Pons (tissue), 1 donor: Measurements from ENCODE around the gene OPHN1.

Source experiments
- DNase-seq: peaks from one replicate; pipeline ENCODE4 v3.0.0-alpha.2; 2016; ENCODE audit warnings: low spot score

The OPHN1 gene, protein sequence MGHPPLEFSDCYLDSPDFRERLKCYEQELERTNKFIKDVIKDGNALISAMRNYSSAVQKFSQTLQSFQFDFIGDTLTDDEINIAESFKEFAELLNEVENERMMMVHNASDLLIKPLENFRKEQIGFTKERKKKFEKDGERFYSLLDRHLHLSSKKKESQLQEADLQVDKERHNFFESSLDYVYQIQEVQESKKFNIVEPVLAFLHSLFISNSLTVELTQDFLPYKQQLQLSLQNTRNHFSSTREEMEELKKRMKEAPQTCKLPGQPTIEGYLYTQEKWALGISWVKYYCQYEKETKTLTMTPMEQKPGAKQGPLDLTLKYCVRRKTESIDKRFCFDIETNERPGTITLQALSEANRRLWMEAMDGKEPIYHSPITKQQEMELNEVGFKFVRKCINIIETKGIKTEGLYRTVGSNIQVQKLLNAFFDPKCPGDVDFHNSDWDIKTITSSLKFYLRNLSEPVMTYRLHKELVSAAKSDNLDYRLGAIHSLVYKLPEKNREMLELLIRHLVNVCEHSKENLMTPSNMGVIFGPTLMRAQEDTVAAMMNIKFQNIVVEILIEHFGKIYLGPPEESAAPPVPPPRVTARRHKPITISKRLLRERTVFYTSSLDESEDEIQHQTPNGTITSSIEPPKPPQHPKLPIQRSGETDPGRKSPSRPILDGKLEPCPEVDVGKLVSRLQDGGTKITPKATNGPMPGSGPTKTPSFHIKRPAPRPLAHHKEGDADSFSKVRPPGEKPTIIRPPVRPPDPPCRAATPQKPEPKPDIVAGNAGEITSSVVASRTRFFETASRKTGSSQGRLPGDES

DNA sequence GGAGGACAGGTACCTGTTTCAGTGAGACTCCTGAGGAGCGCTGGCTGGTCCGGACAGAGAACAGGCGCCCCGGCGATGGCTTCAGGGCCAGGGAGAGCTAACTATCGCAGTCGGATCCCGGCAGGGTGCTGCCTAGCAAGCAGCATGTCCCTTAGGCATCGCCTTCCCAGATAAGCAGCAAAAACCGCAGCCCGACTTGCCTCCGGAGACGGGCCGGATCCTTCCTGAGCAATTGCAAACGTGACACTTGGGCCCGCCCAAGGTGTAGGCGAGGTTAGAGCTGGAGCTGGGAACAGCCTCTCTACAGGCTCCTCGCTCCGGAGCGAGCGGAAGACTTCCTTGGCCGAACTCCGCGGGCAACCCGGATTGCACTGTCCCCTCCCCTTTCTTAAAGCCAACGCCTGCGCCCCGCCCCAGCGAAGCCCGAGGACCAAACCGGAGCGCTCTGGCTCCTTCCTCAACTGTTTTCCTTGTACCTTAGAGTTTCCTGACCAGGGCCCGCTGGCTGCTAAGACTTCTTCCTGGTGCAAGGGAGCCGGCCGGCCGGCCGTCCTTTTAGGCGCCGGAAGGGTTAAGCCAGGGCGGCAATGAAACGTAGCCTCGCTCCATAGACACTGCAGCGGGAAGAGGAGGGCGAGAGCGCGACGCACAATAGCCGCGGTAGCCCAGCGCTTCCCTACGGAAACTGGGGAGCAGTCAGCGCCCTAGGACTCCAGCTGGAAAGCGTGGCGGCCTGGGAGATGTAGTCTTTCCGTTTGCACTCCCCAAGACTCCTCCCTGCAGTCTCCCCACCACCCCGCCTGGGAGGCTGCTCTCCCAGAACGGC, at the start of gene OPHN1:
OPHN1 (minus strand) TSS at position 341 of the 826 bp plus-strand sequence. CDS start 475 bp downstream, outside the sequence.
- peak; percentile 49 for DNase-seq

DNA sequence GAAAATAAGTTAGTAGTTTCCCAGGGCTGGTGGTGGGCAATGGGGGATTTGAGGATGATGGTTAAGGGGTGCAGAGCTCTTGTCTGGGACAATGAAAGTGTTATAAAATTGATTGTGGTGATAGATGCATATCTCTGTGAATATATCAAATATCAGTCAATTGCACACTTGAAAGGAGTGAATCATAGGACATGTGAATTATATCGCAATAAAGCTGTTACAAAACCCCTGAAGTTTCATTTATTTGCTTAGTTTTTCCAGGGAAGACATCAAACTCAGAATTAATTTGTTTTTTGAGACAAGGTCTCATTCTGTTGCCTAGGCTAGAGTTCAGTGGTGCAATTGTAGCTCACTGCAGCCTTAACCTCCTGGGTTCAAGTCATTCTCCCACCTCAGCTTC, 47.7 kb upstream of the OPHN1 start:
- DNase-seq: no peak

DNA sequence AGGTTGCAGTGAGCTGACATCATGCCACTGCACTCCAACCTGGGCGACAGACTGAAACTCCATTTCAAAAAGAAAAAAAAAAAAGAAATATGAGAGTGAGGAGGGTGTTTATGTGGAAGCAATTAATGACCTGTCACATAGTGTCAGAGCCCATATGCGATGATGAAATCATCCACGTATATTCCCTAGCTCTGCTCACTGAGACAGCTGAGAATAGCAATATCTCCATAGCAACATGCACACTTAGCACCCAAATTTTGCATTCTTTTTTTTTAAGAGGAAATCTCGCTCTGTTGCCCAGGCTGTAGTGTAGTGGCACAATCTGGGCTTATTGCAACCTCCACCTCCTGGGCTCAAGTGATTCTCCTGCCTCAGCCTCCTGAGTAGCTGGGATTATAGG, 31.5 kb upstream of the OPHN1 start:
- DNase-seq: no peak

DNA sequence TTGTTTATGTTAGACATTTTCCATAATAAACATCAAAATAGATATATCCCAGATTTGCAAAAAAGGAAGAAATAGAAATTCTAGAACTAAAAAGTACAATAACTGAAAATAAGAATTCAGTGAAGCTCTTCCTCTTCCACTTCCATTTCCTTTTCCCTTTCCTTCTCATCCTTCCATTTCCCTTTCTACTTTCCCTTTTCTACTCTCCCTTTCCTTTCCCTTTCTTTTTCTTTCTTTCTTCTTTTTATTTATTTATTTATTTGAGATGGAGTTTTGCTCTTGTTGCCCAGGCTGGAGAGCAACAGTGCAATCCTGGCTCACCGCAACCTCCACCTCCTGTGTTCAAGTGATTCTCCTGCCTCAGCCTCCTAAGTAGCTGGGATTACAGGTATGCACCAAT, 30.6 kb upstream of the OPHN1 start:
- no peak for DNase-seq

DNA sequence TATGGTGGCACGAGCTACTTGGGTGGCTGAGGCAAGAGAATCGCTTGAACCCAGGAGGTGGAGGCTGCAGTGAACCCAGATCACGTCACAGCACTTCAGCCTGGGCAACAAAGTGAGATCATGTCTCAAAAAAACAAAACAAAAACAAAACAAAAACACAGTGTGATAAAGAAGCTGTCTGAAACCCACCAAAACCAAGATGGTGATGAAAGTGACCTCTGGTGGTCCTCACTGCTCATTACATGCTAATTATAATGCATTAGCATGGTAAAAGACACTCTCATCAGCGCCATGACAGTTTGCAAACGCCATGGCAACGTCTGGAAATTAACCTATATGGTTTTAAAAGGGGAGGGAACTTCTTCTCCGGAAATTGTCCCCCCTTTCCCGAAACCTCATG, 29.4 kb upstream of the OPHN1 start:
- DNase-seq: peak; percentile 63

DNA sequence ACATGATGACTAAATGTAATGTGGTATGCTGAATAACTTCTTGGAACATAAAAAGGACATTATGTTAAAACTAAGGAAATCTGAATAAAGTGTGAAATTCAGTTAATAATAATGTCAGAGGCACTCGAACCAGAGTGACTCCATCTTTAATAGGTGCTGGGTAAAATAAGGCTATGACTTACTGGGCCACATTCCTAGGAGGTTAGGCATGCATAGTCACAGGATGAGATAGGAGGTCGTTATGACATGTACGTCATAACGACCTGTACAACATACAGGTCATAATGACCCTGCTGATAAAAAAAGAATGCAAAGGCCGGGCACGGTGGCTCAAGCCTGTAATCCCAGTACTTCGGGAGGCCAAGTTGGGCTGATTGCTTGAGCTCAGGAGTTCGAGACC, 28.9 kb upstream of the OPHN1 start:
- no peak for DNase-seq

DNA sequence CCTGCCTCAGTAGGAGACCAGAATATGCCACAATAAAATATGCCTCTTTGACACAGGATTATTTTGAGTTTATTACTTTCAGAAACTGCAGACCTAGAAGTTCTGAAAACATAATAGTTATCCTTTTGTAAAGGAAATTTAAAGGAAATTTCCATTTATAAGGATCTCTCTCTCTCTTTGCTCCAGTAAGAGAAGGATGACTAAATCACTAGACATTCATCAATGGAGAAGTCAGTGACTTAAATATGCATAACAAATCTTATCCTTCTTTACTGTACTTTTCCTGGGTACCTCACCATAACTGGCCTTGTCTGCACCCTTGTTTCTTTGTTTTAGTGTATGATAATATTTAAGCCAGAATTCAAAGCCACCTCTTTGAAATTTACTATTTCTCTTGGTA, 28.3 kb upstream of the OPHN1 start:
- DNase-seq: no peak

DNA sequence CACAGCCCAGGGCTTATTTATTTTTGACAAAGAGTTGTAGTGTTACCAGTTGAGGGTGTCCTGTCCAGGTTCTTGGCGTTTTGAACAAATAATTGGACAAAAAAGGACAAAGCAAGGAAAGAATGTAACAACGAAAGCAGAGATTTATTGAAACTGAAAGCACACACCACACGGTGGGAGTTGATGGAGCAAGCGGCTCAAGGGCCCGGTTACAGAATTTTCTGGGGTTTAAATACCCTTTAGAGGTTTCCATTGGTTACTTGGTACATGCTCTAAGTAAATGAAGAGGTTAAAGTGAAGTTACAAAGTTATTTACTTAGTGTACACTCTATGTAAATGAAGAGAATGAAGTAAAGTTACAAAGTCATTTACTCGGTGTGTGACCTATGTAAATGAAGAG, 27.8 kb upstream of the OPHN1 start:
- DNase-seq: no peak

DNA sequence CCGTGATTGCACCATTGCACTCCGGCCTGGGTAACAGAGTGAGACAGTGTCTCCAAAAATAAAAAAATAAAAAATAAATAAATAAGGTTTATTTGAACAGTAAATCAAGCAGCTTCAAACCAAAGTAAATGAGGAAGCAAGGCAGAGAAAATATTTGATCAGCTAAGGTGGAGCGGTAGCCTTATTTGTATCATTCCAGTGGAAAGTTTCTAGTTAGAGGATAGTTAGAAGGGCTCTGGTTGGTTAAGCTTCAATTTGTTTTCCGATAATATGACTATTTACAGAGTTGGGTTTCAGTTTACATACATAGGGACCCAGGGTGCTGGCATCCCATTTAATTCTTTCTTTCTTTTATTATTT, 21.8 kb upstream of the OPHN1 start:
- no peak for DNase-seq

DNA sequence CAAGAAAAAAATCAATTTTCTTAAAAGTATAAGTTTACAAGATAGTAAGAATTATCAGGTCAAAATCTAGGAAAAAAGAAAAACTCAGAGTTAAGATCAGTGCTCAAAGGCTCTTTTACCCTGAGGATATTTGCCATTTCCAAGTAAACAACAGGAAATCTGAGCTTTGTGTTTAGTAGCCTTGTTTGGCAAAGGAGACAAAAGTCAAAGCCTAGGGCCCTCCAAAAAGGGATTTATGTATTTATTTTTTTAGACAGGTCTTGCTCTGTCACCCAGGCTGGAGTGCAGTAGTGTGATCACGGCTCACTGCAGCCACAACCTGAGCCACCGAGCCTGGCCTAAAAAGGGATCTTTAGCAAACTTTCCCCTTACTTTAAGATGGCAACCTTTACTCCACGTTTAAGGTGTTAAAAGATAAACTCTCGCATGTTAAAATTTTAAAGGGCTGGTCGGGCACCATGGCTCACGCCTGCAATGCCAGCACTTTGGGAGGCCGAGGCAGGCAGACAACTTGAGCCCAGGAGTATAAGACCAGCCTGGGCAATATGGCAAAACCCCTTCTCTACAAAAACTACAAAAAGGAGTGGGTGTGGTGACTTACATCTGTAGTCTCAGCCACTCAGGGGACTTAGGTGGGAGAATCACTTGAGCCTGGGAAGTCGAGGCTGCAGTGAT, 21.3 kb upstream of the OPHN1 start:
- no peak for DNase-seq

DNA sequence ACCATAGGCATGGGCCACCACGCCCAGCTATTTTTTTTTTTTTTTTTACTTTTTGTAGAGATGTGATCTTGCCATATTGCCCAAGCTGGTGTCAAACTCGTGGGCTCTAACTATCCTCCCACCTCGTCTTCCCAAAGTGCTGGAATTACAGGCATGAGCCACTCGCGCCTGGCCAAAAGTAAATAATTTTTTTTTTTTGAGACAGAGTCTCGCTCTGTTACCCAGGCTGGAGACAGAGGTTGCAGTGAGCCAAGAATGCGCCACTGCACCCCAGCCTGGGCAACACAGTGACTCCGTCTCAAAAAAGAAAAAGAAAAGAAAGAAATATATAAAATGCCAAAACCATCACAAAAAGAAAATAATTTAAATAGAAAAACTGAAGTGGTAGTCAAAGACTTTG, 18.4 kb upstream of the OPHN1 start:
- no peak for DNase-seq

DNA sequence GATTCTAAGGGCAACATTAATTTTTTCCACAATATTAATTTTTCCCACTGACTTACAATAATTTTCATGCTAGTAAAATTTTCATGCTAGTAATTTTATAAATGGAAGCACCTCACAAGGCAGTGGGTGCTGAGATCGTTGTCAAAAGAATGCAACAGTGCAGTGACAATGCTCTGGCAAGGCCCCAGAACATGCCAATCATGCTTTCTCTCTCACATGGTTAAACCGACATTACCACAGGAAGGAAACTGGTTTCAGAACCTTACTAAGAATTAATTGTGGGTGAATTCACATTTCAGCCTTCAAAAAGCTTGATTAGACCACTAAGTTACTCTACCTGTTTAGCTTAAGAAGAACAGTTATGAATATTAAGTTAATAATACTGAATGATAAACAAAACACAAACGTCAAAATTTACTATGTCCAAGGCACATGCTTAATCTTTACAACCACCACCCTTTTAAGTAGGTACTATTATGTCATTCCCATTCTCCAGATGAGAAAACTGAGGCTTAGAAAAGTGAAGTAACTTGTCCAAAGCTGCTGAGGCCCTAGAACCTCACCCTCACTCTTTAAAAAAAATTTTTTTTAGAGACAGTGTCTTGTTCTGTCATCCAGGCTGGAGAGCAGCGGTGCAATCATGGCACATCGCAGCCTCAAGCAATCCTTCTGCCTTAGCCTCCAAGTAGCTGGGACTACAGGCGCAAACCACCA, 10.0 kb upstream of the OPHN1 start:
- no peak for DNase-seq

DNA sequence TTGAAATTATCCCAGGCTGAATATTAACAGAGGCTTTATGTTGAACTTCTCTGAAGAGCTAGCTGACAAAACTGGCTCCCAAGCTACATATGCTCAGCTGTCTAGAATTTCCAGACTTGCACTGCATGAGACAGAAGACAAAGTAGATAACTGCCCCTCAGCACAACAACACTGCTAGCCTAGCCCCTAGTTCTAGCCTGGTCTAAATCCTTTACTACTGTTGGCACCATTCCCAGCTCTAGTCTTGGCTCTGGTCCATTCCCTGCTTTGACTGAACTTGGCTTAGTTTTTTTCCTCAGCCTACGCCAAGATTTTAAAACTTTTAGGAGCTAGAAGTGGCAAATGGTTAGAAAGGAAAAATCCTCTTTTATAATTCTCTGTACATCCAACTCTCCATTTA, 7.6 kb upstream of the OPHN1 start:
- DNase-seq: peak; percentile 60

DNA sequence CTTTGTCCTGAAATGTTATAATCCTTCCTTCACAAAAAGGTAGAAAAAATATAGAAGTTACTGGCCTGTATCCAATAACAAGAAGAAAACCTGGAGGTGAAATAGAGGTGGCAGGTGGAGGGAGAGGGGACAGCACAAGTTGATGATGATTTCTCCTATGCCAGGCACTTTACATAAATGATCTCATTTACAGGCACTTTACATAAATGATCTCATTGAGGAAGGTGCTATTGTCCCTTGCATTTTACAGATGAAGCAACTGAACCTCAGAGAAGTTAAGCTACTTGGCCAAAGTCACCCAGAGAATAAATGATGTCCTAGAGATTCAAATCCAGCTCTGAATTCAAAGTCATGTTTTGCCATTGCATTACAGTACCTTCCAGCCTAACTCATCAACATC, 7.1 kb upstream of the OPHN1 start:
- no peak for DNase-seq

DNA sequence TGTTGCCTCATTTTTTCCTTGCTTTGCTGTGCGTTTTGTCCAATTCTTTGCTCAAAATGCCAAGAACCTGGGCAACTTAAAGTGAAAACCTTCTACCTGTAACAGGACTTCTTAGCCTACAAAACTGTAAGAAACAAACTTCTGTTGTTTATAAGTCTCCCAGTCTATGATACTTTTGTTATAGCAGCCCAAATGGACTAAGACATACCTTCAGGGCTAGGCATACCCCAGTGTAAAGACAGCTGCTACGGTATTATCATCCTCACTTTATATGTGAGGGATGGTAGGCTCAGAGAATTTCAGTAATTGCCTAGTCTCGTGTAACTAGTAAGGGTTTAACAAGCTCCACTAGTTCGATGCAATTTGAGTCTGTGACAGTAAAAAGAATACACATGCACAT, 6.0 kb upstream of the OPHN1 start:
- no peak for DNase-seq

DNA sequence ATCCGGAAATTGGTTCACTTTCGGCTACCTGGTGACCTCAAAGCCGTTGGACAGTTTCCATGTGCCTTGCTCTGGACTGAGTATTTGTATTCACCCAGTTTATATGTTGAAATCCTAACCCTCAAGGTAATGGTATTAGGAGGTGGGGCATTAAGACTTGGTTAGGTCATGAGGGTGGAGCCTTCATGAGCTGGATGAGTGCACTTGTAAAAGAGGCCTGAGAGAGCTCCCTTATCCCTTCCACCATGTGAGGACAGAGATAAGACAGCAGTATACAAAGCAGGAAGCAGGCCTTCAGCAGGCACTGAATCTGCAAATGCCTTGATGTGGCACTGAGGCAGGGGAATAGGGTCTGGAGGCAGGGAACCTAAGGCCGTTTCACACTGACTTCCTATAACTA, 5.3 kb upstream of the OPHN1 start:
- DNase-seq: no peak

DNA sequence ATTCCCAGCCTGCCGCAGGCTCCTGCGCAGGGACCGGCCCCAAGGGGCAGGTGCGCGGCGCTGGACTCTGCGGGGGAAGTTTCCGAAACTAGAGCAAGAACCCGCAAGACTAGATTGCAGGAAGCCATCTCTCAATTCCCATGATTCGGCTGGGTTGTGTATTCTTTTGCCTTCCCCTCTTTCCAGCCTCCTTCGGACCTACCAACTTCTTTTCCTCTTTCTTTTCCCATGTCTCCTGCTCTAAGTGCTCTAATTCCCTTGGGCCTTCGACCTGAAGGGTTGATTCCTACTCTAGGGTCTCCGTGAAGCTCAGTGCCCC, 645 bp upstream of the OPHN1 start:
- DNase-seq: no peak

DNA sequence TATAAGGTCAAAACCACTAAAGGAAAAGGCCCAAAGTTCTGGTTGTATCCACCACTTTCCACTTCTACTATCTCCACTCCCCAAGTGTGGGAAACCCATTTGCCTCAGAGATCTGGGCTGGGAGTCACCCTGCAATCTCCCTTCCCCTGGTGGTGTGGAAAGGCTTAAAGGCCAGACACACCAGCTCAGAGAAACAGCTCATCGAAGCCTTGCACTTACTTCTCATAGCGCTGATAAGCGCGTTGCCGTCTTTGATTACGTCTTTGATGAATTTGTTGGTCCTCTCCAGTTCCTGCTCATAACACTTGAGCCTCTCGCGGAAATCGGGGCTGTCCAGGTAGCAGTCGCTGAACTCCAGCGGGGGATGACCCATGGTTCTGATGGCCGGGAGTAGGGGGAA, 647 bp downstream of the OPHN1 start:
- DNase-seq: no peak

DNA sequence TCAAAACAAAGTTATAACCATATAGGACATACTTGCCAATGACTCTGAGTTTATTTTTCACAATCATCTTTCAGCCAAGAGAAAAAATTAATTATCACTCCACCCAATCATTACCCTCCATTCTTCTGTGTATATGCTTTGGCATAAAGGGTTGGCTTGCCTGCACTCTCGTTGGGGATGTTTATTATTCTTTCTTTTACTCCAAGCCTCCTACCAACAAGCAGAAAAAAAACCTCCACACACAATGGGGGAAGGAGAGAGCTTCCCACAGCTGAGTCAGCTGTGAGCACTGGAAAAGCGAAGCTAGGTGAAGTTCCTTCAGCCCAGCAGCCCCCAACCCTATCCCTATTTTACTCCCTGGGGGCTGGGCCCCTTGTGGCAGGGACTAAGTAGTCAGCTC, 1.5 kb downstream of the OPHN1 start:
- DNase-seq: no peak

DNA sequence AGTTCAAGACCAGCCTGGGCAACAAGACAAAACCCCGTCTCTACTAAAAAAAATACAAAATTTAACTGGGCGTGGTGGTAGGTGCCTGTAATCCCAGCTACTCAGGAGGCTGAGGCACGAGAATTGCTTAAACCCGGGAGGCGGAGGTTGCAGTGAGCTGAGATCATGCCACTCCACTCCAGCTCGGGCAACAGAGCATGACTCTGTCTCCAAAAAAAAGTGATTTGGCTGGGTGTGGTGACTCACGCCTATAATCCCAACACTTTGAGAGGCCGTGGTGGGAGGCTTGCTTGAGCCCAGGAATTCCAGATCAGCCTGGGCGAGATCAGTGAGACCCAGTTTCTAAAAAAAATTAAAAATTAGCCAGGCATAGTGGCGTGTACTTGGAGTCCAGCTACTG, 4.1 kb downstream of the OPHN1 start:
- no peak for DNase-seq

DNA sequence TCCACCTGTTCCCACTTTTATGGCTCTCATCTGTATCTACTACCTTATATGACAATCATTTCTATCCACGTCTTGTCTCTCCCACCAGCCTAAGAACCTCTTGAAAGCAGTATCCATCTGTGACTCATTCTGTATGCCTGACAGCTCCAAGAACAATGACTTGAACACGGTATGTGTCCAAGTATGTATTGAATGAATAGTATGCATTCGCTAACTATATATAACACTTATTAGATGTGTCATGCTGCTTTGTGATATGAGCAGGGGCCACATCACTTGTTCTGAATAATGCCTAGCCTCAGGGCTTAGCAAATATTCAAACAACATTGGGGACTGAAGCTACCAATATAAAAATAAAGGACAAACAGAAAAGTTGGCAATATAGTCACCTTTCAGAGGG, 4.9 kb downstream of the OPHN1 start:
- no peak for DNase-seq

DNA sequence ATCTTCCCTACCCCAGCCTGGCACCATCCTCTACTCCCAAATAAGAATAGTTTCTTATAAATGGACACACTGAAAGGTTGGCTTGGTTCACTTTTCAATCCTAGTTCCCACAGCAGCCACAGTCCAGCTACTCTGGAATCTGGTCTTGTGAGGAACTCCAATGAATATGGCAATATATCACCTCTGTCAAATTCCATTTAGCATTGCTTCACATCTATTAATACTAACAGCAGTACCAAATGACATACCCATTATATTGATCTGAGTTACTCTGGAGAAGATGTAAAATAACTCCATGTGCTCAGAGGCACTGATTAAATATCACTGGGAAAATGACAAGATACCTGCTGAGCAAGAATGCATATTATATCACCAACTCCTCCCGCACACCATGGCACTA, 8.6 kb downstream of the OPHN1 start:
- no peak for DNase-seq
